Endothelial cell of umbilical vein (primary cell): ENCODE measurements around the gene CA6. TPM values are rescaled to one million over a fixed set of nuclear protein-coding genes. Genes with fewer than 3 reads are reported as not detected.

ENCODE experiments used
- BruUV-seq: library from RNA; stranded (reverse); fragments of 400-500 nt; replicated peaks from 2 replicates; lab custom pipeline; 2021; lab: Mats Ljungman, UMichigan
- CTCF ChIA-PET: fragments of 300-600, 350-600 bp; sonication (Branson Sonifier 250); formaldehyde crosslinking; loops from one replicate; lab custom pipeline; 2021; ENCODE audit warnings: antibody characterized with exemption, inconsistent platforms; lab: Charles Lee
- POLR2A ChIA-PET: fragments of 300-600, 350-600 bp; sonication (Branson Sonifier 250); formaldehyde crosslinking; loops from one replicate; lab custom pipeline; 2021; ENCODE audit warnings: antibody characterized with exemption, inconsistent platforms; lab: Charles Lee
- DNase-seq: peaks from one replicate; pipeline ENCODE4 v3.0.0-alpha.2; 2011; ENCODE audit warnings: low read depth, low spot score
- FAIRE-seq: peaks from 2 replicates; lab custom pipeline; 2011; peaks lifted over from hg19 to GRCh38; lab: Jason Lieb, UNC
- H2AFZ ChIP-seq: 2 replicates; pipeline ENCODE4 v1.6.0; 2012; ENCODE audit warnings: low read depth, low read length, control low read depth, inconsistent platforms
- H3K27ac ChIP-seq: 2 replicates; pipeline ENCODE4 v1.5.1; 2011; ENCODE audit warnings: low read depth, mild to moderate bottlenecking, control low read depth, low read length, moderate library complexity; ENCODE audit not compliant: insufficient read depth
- H3K27me3 ChIP-seq, 2 experiments: 2 replicates each; pipeline versions ENCODE4 v1.6.0 to v1.6.1; 2011; ENCODE audit warnings: low read length in 2 of 2, mixed read lengths in 1 of 2; ENCODE audit not compliant: control insufficient read depth in 2 of 2, insufficient read depth in 2 of 2
- H3K36me3 ChIP-seq, 2 experiments: 2 replicates in 1 of 2; 3 replicates in 1 of 2; pipeline ENCODE4 v1.5.1; 2011; ENCODE audit warnings: low read length in 2 of 2, mild to moderate bottlenecking in 1 of 2, moderate library complexity in 1 of 2; ENCODE audit not compliant: control insufficient read depth in 2 of 2, insufficient read depth in 2 of 2; ENCODE audit errors: extremely low read depth in 1 of 2
- H3K4me1 ChIP-seq: 3 replicates; pipeline ENCODE4 v1.5.1; 2011; ENCODE audit warnings: mild to moderate bottlenecking, low read length; ENCODE audit not compliant: control insufficient read depth, insufficient read depth; ENCODE audit errors: extremely low read depth
- H3K4me2 ChIP-seq: 2 replicates; pipeline ENCODE4 v1.6.1; 2011; ENCODE audit warnings: low read length, control low read depth, mixed read lengths; ENCODE audit not compliant: insufficient read depth
- H3K4me3 ChIP-seq, 3 experiments: fragments of 200-600 bp in 1 of 3; sonication (generic), shearing (Covaris generic) in 1 of 3; replicated peaks in 1 of 3; 2 replicates each; pipeline ENCODE4 v1.5.1; 2011 to 2016; ENCODE audit warnings: control low read depth in 3 of 3, low read length in 3 of 3, mild to moderate bottlenecking in 2 of 3, inconsistent platforms in 1 of 3, low read depth in 1 of 3, moderate library complexity in 1 of 3; ENCODE audit not compliant: insufficient read depth in 1 of 3
- H3K79me2 ChIP-seq: 2 replicates; pipeline ENCODE4 v1.6.0; 2012; ENCODE audit warnings: low read length, inconsistent platforms; ENCODE audit not compliant: control insufficient read depth, insufficient read depth
- H3K9ac ChIP-seq: replicated peaks from 2 replicates; pipeline ENCODE3; 2011; ENCODE audit warnings: low read length, control low read depth; ENCODE audit not compliant: insufficient read depth; ENCODE audit errors: extremely low read depth
- H3K9me1 ChIP-seq: replicated peaks from 3 replicates; pipeline ENCODE4 v1.6.0; 2011; ENCODE audit warnings: mild to moderate bottlenecking, low read length; ENCODE audit not compliant: control insufficient read depth, insufficient read depth; ENCODE audit errors: extremely low read depth
- H3K9me3 ChIP-seq: replicated peaks from 2 replicates; pipeline ENCODE4 v1.5.1; 2012; ENCODE audit warnings: low read length, inconsistent platforms; ENCODE audit not compliant: control insufficient read depth, insufficient read depth
- H4K20me1 ChIP-seq: replicated peaks from 2 replicates; pipeline ENCODE3; 2011; ENCODE audit warnings: mild to moderate bottlenecking, low read length; ENCODE audit not compliant: control insufficient read depth, insufficient read depth; ENCODE audit errors: extremely low read depth
- EZH2 ChIP-seq: IDR thresholded peaks from 2 replicates; pipeline ENCODE4 v1.6.1; 2012; ENCODE audit warnings: borderline replicate concordance, low read depth, mild to moderate bottlenecking, moderate library complexity, low read length, inconsistent platforms; ENCODE audit not compliant: severe bottlenecking
- FOS ChIP-seq: IDR thresholded peaks from 2 replicates; pipeline ENCODE4 v1.6.1; 2011; ENCODE audit warnings: mild to moderate bottlenecking, low read length, moderate library complexity, borderline replicate concordance; ENCODE audit not compliant: insufficient read depth
- GATA2 ChIP-seq: IDR thresholded peaks from 2 replicates; pipeline ENCODE4 v1.7.0; 2011; ENCODE audit warnings: low read depth, mild to moderate bottlenecking, moderate library complexity, mixed read lengths, low read length; ENCODE audit not compliant: insufficient read length, insufficient read depth
- JUN ChIP-seq: IDR thresholded peaks from 2 replicates; pipeline ENCODE4 v1.6.1; 2011; ENCODE audit warnings: borderline replicate concordance, low read depth; ENCODE audit not compliant: insufficient read length, insufficient read depth
- MYC ChIP-seq: IDR thresholded peaks from one replicate; pipeline ENCODE4 v1.6.1; 2011; ENCODE audit warnings: mild to moderate bottlenecking, low read depth, low read length
- POLR2A ChIP-seq: IDR thresholded peaks from 2 replicates; pipeline ENCODE4 v1.6.1; 2012; ENCODE audit warnings: low read depth, mild to moderate bottlenecking, control low read depth, low read length
- POLR2AphosphoS5 ChIP-seq: IDR thresholded peaks from 2 replicates; pipeline ENCODE4 v1.6.1; 2012; ENCODE audit warnings: low read depth, mild to moderate bottlenecking, control low read depth, low read length, moderate library complexity; ENCODE audit not compliant: insufficient read depth
- dilution Hi-C: fragments of 300-500 bp; cut with MboI; formaldehyde crosslinking; loops from one replicate; pipeline ENCODE4 v1.15.0; 2019; ENCODE audit warnings: low sequenced_read_pairs; ENCODE audit not compliant: extremely low pct_ligation_motif_present
- intact Hi-C: fragments of 100-400 bp; cut with micrococcal nuclease; formaldehyde crosslinking; loops from one replicate; pipeline ENCODE4 v1.10.0; 2022
- polyA plus RNA-seq, 4 experiments: library from polyadenylated mRNA; depleted of rRNA in 3 of 4; stranded (reverse) in 3 of 4; unstranded in 1 of 4; fragments of >200 nt; gene quantifications; 2 replicates each; pipeline versions ENCODE4 v1.2.1 to v1.2.3, GENCODE V29; 2011 to 2012; ENCODE audit warnings: missing spikeins in 1 of 4
- total RNA-seq: library from RNA; stranded (reverse); gene quantifications from 2 replicates; pipeline ENCODE4 v1.2.3, GENCODE V29; 2021
- TF ChIP-seq, protein P1 (sequence below): IDR thresholded peaks from 2 replicates; pipeline ENCODE4 v1.6.1; 2011; ENCODE audit not compliant: insufficient read depth, insufficient read length
- TF ChIP-seq, protein P2 (sequence below), 2 donors: IDR thresholded peaks; 1 replicate in 1 of 2; 2 replicates in 1 of 2; pipeline ENCODE4 v1.5.1; 2011; ENCODE audit warnings: low read length in 2 of 2, mild to moderate bottlenecking in 2 of 2, moderate library complexity in 2 of 2, control low read depth in 1 of 2, inconsistent platforms in 1 of 2, low read depth in 1 of 2; ENCODE audit not compliant: insufficient read depth in 1 of 2; ENCODE audit errors: extremely low read depth in 1 of 2

CA6 gene
- total and polyA plus RNA-seq, 2 donors (not counting 3 experiments of a cell fraction or from before 2014, with no cell fraction given) = not detected

DNA sequence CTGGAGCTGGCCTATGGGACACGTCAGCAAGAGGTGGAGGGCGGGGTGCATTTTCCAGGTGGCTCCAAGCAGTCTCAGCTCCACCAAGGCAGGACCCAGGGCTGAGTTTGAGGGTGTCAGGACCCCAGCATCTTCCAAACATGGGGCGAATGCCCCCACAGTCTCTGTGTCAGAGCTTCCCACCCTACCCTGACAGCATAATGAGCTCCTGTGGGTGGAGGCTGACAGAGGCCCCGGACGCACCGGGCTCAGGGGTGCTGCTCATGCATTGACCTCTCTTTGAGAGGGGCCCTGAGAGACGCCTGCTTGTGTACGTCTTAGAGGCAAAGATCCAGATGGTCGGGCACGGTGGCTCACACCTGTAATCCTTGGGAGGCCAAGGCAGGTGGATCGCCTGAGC, 43.4 kb downstream of the CA6 start:
- TF ChIP-seq, protein P1, sequence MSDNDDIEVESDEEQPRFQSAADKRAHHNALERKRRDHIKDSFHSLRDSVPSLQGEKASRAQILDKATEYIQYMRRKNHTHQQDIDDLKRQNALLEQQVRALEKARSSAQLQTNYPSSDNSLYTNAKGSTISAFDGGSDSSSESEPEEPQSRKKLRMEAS = no peak
- TF ChIP-seq MYC = no peak
- no peak for TF ChIP-seq POLR2A
- TF ChIP-seq POLR2AphosphoS5 = no peak
- TF ChIP-seq GATA2 = no peak
- TF ChIP-seq, protein P2, sequence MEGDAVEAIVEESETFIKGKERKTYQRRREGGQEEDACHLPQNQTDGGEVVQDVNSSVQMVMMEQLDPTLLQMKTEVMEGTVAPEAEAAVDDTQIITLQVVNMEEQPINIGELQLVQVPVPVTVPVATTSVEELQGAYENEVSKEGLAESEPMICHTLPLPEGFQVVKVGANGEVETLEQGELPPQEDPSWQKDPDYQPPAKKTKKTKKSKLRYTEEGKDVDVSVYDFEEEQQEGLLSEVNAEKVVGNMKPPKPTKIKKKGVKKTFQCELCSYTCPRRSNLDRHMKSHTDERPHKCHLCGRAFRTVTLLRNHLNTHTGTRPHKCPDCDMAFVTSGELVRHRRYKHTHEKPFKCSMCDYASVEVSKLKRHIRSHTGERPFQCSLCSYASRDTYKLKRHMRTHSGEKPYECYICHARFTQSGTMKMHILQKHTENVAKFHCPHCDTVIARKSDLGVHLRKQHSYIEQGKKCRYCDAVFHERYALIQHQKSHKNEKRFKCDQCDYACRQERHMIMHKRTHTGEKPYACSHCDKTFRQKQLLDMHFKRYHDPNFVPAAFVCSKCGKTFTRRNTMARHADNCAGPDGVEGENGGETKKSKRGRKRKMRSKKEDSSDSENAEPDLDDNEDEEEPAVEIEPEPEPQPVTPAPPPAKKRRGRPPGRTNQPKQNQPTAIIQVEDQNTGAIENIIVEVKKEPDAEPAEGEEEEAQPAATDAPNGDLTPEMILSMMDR (IDR thresholded peaks at IDR 0.05; ENCODE audit: extremely low read depth in 1 of 2, insufficient read depth in 1 of 2, low read depth in 1 of 2, low read length in 2 of 2) = no peak
- no peak for TF ChIP-seq EZH2
- TF ChIP-seq FOS = no peak
- TF ChIP-seq JUN = no peak
- dilution Hi-C loops (no loop called here), intact Hi-C loops (loop anchor here (2.0 kb wide), 1 partner anchor 16 kb away; no protein-coding TSS in a partner anchor)
- no TSS peak for BruUV-seq
- Histone ChIP-seq H3K4me1 (peaks cover 16% of the 10 kb centered on the region), H3K36me3 (no peaks in the 10 kb centered on the region), H3K9me3 (no peaks in the 10 kb centered on the region), H3K27me3 (no peaks in the 10 kb centered on the region), H3K9me1 (no peaks in the 10 kb centered on the region), H3K79me2 (no peaks in the 10 kb centered on the region), H3K9ac (no peak overlapping the region), H3K4me2 (no peak overlapping the region), H3K27ac (no peak overlapping the region), H4K20me1 (no peaks in the 10 kb centered on the region), H3K4me3 (no peak overlapping the region), H2AFZ (no peak overlapping the region)
- ChIA-PET CTCF (interaction anchor here (0.8 to 8.7 kb wide), 14 partner anchors 9 to 130 kb away, joined by 3 to 119 read pairs (median 6); no protein-coding TSS in a partner anchor), POLR2A (no interaction called here)
- no peak for DNase-seq
- FAIRE-seq = no peak
